Subcutaneous abdominal adipose tissue (tissue), 5 donors: ENCODE results near the gene VHLL.
A peak's percentile ranks its signal among the peaks of the same experiment; 100 is the strongest.

Experiments used
- H3K27ac ChIP-seq: one replicate; pipeline ENCODE4 v1.7.0; 2013; ENCODE audit warnings: low read depth, mild to moderate bottlenecking, inconsistent platforms, low read length, moderate library complexity
- H3K27me3 ChIP-seq, 5 donors: one replicate each; pipeline ENCODE4 v1.7.0; 2013; ENCODE audit warnings: low read length in 5 of 5, inconsistent platforms in 1 of 5; ENCODE audit not compliant: control insufficient read depth in 5 of 5, insufficient read depth in 4 of 5
- H3K36me3 ChIP-seq, 5 donors: one replicate each; pipeline ENCODE4 v1.7.0; 2013; ENCODE audit warnings: low read length in 5 of 5; ENCODE audit not compliant: control insufficient read depth in 5 of 5, insufficient read depth in 5 of 5
- H3K4me1 ChIP-seq, 5 donors: one replicate each; pipeline ENCODE4 v1.7.0; 2013; ENCODE audit warnings: low read length in 5 of 5, mild to moderate bottlenecking in 3 of 5, moderate library complexity in 1 of 5; ENCODE audit not compliant: control insufficient read depth in 5 of 5, insufficient read depth in 5 of 5
- H3K4me3 ChIP-seq, 5 donors: one replicate each; pipeline ENCODE4 v1.7.0; 2013; ENCODE audit warnings: low read length in 5 of 5, low read depth in 1 of 5
- H3K9ac ChIP-seq, 5 donors: one replicate each; pipeline ENCODE4 v1.7.0; 2013; ENCODE audit warnings: low read length in 5 of 5, mild to moderate bottlenecking in 4 of 5, moderate library complexity in 3 of 5
- H3K9me3 ChIP-seq, 5 donors: one replicate each; pipeline ENCODE4 v1.7.0; 2013; ENCODE audit warnings: low read length in 5 of 5; ENCODE audit not compliant: control insufficient read depth in 5 of 5
- donor health status: healthy.
- donor health status: healthy.
- donor health status: healthy.
- donor health status: healthy.
- donor health status: healthy.

The VHLL gene

GRCh38 chr1:156282479-156283222 lies 16.5 kb downstream of the VHLL start, which contains the start of gene SMG5:
SMG5 (minus strand) TSS chr1:156282825; CDS start chr1:156282680, 145 bp downstream.
- H3K4me1 ChIP-seq, result peaks cover 4 to 41% (median 34%) of the 10 kb centered on the region in 5 donors
- peaks cover 4 to 29% (median 17%) of the 10 kb centered on the region in 5 donors for H3K36me3 ChIP-seq
- peak within 1 kb of the TSS; percentile 79 to 91 (median 88) for H3K9ac ChIP-seq
- H3K9me3 ChIP-seq, result no peaks in the 10 kb centered on the region
- H3K27ac ChIP-seq, result peak within 1 kb of the TSS; percentile 90
- peak within 1 kb of the TSS; percentile 82 to 98 (median 91) for H3K4me3 ChIP-seq
- no peaks in the 10 kb centered on the region for H3K27me3 ChIP-seq

GRCh38 chr1:156281693-156282478 lies 17.2 kb downstream of the VHLL start:
- Histone ChIP-seq H3K36me3 (peaks cover 4 to 36% (median 24%) of the 10 kb centered on the region in 5 donors), H3K9me3 (no peaks in the 10 kb centered on the region), H3K4me1 (peaks cover 6 to 45% (median 39%) of the 10 kb centered on the region in 5 donors), H3K4me3 (peak overlapping the region; percentile 82 to 96 (median 91)), H3K27me3 (no peaks in the 10 kb centered on the region), H3K9ac (peak overlapping the region; percentile 69 to 91 (median 88)), H3K27ac (peak overlapping the region; percentile 90)

- H3K36me3 ChIP-seq, result peaks cover 4 to 39% (median 26%) of the 10 kb centered on the region in 5 donors
- H3K27ac ChIP-seq, result peak overlapping the region; percentile 90
- no peaks in the 10 kb centered on the region for H3K27me3 ChIP-seq
- peak overlapping the region; percentile 82 to 96 (median 91) for H3K4me3 ChIP-seq
- no peaks in the 10 kb centered on the region for H3K9me3 ChIP-seq
- H3K4me1 ChIP-seq, result peaks cover 6 to 49% (median 45%) of the 10 kb centered on the region in 5 donors
- peak overlapping the region; percentile 20 to 91 (median 88) for H3K9ac ChIP-seq
Measured at GRCh38 chr1:156281281-156281680, 17.8 kb downstream of the VHLL start.

GRCh38 chr1:156279837-156280236 lies 19.3 kb downstream of the VHLL start:
- H3K36me3 ChIP-seq, result peaks cover 4 to 47% (median 35%) of the 10 kb centered on the region in 5 donors

GRCh38 chr1:156276966-156277381 lies 22.1 kb downstream of the VHLL start:
- Histone ChIP-seq H3K27ac (peak overlapping the region; percentile 39), H3K36me3 (peaks cover 10 to 75% (median 63%) of the 10 kb centered on the region in 5 donors), H3K4me1 (peaks cover 4 to 32% (median 28%) of the 10 kb centered on the region in 5 donors), H3K4me3 (no peak overlapping the region), H3K27me3 (no peaks in the 10 kb centered on the region), H3K9ac (no peak overlapping the region), H3K9me3 (no peaks in the 10 kb centered on the region)

More at GRCh38 chr1:156279837-156280236, 19.3 kb downstream of the VHLL start:
- H3K4me3 ChIP-seq, result no peak overlapping the region
- peaks cover 6 to 50% (median 46%) of the 10 kb centered on the region in 5 donors for H3K4me1 ChIP-seq
- H3K9me3 ChIP-seq, result no peaks in the 10 kb centered on the region
- H3K27me3 ChIP-seq, result no peaks in the 10 kb centered on the region
- H3K9ac ChIP-seq, result peak overlapping the region in 1 of 5 donors; percentile 21
- no peak overlapping the region for H3K27ac ChIP-seq

GRCh38 chr1:156276532-156276931 lies 22.6 kb downstream of the VHLL start:
- no peaks in the 10 kb centered on the region for H3K27me3 ChIP-seq
- H3K4me3 ChIP-seq, result no peak overlapping the region
- peaks cover 4 to 27% (median 23%) of the 10 kb centered on the region in 5 donors for H3K4me1 ChIP-seq
- no peaks in the 10 kb centered on the region for H3K9me3 ChIP-seq
- H3K27ac ChIP-seq, result peak overlapping the region; percentile 39
- H3K9ac ChIP-seq, result peak overlapping the region in 1 of 5 donors; percentile 23
- H3K36me3 ChIP-seq, result peaks cover 10 to 80% (median 68%) of the 10 kb centered on the region in 5 donors

- no peaks in the 10 kb centered on the region for H3K27me3 ChIP-seq
- H3K36me3 ChIP-seq, result peaks cover 27 to 94% (median 88%) of the 10 kb centered on the region in 5 donors
- H3K27ac ChIP-seq, result no peak overlapping the region
- no peaks in the 10 kb centered on the region for H3K9me3 ChIP-seq
- no peak overlapping the region for H3K4me3 ChIP-seq
- no peak overlapping the region for H3K9ac ChIP-seq
- H3K4me1 ChIP-seq, result no peaks in the 10 kb centered on the region
Measured at GRCh38 chr1:156270314-156270713, 28.8 kb downstream of the VHLL start.

GRCh38 chr1:156268336-156268735 lies 30.8 kb downstream of the VHLL start:
- H3K27me3 ChIP-seq, result no peaks in the 10 kb centered on the region
- H3K9me3 ChIP-seq, result no peaks in the 10 kb centered on the region
- H3K27ac ChIP-seq, result no peak overlapping the region
- no peak overlapping the region for H3K9ac ChIP-seq
- no peaks in the 10 kb centered on the region for H3K4me1 ChIP-seq
- peaks cover 29 to 92% (median 83%) of the 10 kb centered on the region in 5 donors for H3K36me3 ChIP-seq
- H3K4me3 ChIP-seq, result no peak overlapping the region

GRCh38 chr1:156266051-156266450 lies 33.1 kb downstream of the VHLL start:
- H3K9ac ChIP-seq, result no peak overlapping the region
- H3K27ac ChIP-seq, result no peak overlapping the region
- H3K27me3 ChIP-seq, result no peaks in the 10 kb centered on the region
- no peaks in the 10 kb centered on the region for H3K4me1 ChIP-seq
- no peak overlapping the region for H3K4me3 ChIP-seq
- H3K9me3 ChIP-seq, result no peaks in the 10 kb centered on the region
- peaks cover 21 to 92% (median 78%) of the 10 kb centered on the region in 5 donors for H3K36me3 ChIP-seq
